Osteoblast (primary cell): Measurements from ENCODE around the gene TMEM59L. TPM values are rescaled to one million over a fixed set of nuclear protein-coding genes. Genes with fewer than 3 reads are reported as not detected.

Source experiments
- DNase-seq: peaks from one replicate; pipeline ENCODE4 v3.0.0; 2011; ENCODE audit warnings: low spot score, mixed read lengths; ENCODE audit not compliant: insufficient read length; ENCODE audit errors: missing footprints
- H2AFZ ChIP-seq: 2 replicates; pipeline ENCODE4 v1.6.0; 2011; ENCODE audit warnings: mild to moderate bottlenecking, low read length
- H3K27ac ChIP-seq: 2 replicates; pipeline ENCODE4 v1.5.1; 2011; ENCODE audit warnings: mild to moderate bottlenecking, low read depth, low read length, moderate library complexity
- H3K27me3 ChIP-seq: 2 replicates; pipeline ENCODE4 v1.6.0; 2012; ENCODE audit warnings: mild to moderate bottlenecking, control low read depth, inconsistent platforms, low read length, moderate library complexity; ENCODE audit not compliant: insufficient read depth
- H3K36me3 ChIP-seq: 2 replicates; pipeline ENCODE4 v1.5.1; 2011; ENCODE audit warnings: mild to moderate bottlenecking, low read length, control low read depth, moderate library complexity; ENCODE audit not compliant: insufficient read depth
- H3K4me1 ChIP-seq: 2 replicates; pipeline ENCODE4 v1.5.1; 2011; ENCODE audit warnings: mild to moderate bottlenecking, low read length, control low read depth, moderate library complexity; ENCODE audit not compliant: insufficient read depth
- H3K4me2 ChIP-seq: 2 replicates; pipeline ENCODE4 v1.6.0; 2011; ENCODE audit warnings: mild to moderate bottlenecking, low read length; ENCODE audit not compliant: insufficient read depth
- H3K4me3 ChIP-seq: fragments of 200-600 bp; sonication (generic); 3 replicates; pipeline ENCODE4 v1.5.1; 2012; ENCODE audit warnings: mild to moderate bottlenecking, low read length, inconsistent platforms; ENCODE audit not compliant: insufficient read depth
- H3K79me2 ChIP-seq: 2 replicates; pipeline ENCODE4 v1.6.0; 2012; ENCODE audit warnings: mild to moderate bottlenecking, low read length, control low read depth, inconsistent platforms; ENCODE audit not compliant: insufficient read depth
- H3K9me3 ChIP-seq: 2 replicates; pipeline ENCODE4 v1.5.1; 2011; ENCODE audit warnings: low read depth, low read length, control low read depth
- H4K20me1 ChIP-seq: 2 replicates; pipeline ENCODE4 v1.6.0; 2012; ENCODE audit warnings: mild to moderate bottlenecking, low read length, control low read depth; ENCODE audit not compliant: insufficient read depth
- CTCF ChIP-seq: IDR thresholded peaks from 2 replicates; pipeline ENCODE4 v1.5.1; 2011; ENCODE audit warnings: mild to moderate bottlenecking, low read depth, low read length, moderate library complexity; ENCODE audit errors: extremely low read depth
- total RNA-seq: library from RNA; depleted of rRNA; stranded (reverse); fragments of >200 nt; gene quantifications from 2 replicates; pipeline ENCODE4 v1.2.3, GENCODE V29; 2012

The TMEM59L gene
- total RNA-seq, 1 donor, result 0.36 TPM

- H3K79me2 ChIP-seq, result peaks cover 42% of the 10 kb centered on the region
- H2AFZ ChIP-seq, result no peak overlapping the region
- peak overlapping the region; percentile 95 for H3K4me2 ChIP-seq
- no peaks in the 10 kb centered on the region for H3K36me3 ChIP-seq
- H3K4me1 ChIP-seq, result peaks cover 7% of the 10 kb centered on the region
- TF ChIP-seq CTCF, result no peak
- DNase-seq, result peak; percentile 86
- peak overlapping the region; percentile 94 for H3K4me3 ChIP-seq
- H3K9me3 ChIP-seq, result no peaks in the 10 kb centered on the region
- no peaks in the 10 kb centered on the region for H3K27me3 ChIP-seq
- H3K27ac ChIP-seq, result peak overlapping the region; percentile 71
- H4K20me1 ChIP-seq, result peaks cover 2% of the 10 kb centered on the region
These were observed 25.3 kb downstream of the TMEM59L start for GRCh38 chr19:18637673-18638630.

GRCh38 chr19:18639706-18640243 lies 27.1 kb downstream of the TMEM59L start:
- H3K4me2 ChIP-seq, result no peak overlapping the region
- TF ChIP-seq CTCF, result no peak
- peaks cover 2% of the 10 kb centered on the region for H4K20me1 ChIP-seq
- no peak overlapping the region for H3K27ac ChIP-seq
- peaks cover 55% of the 10 kb centered on the region for H3K79me2 ChIP-seq
- H2AFZ ChIP-seq, result no peak overlapping the region
- H3K27me3 ChIP-seq, result no peaks in the 10 kb centered on the region
- no peak for DNase-seq
- peaks cover 13% of the 10 kb centered on the region for H3K4me1 ChIP-seq
- no peak overlapping the region for H3K4me3 ChIP-seq
- H3K9me3 ChIP-seq, result peaks cover 2% of the 10 kb centered on the region
- H3K36me3 ChIP-seq, result peaks cover 7% of the 10 kb centered on the region

- peaks cover 70% of the 10 kb centered on the region for H3K79me2 ChIP-seq
- no peak for TF ChIP-seq CTCF
- peak overlapping the region; percentile 63 for H3K4me2 ChIP-seq
- H3K27ac ChIP-seq, result peak overlapping the region; percentile 37
- H3K4me1 ChIP-seq, result peaks cover 20% of the 10 kb centered on the region
- peak overlapping the region; percentile 74 for H2AFZ ChIP-seq
- peaks cover 2% of the 10 kb centered on the region for H3K9me3 ChIP-seq
- no peaks in the 10 kb centered on the region for H3K27me3 ChIP-seq
- H3K4me3 ChIP-seq, result peak overlapping the region; percentile 42
- H4K20me1 ChIP-seq, result no peaks in the 10 kb centered on the region
- DNase-seq, result peak; percentile 75
- H3K36me3 ChIP-seq, result peaks cover 7% of the 10 kb centered on the region
These were observed 31.7 kb downstream of the TMEM59L start for GRCh38 chr19:18644196-18645034.
